IMR-90 (cell line): ENCODE measurements around the gene ENDOV.

Source experiments
- BHLHE40 ChIP-seq: fragments of 150-350 bp; IDR thresholded peaks from 2 replicates; pipeline ENCODE4 v1.6.1; 2016; ENCODE audit warnings: mild to moderate bottlenecking, low read depth, low read length
- CEBPB ChIP-seq: IDR thresholded peaks from 2 replicates; pipeline ENCODE4 v1.6.1; 2012; ENCODE audit warnings: low read depth, low read length, improper control_type of control experiment
- FOS ChIP-seq: fragments of 150-350 bp; IDR thresholded peaks from 2 replicates; pipeline ENCODE4 v1.6.1; 2016; ENCODE audit warnings: low read depth, low read length
- MAFK ChIP-seq: IDR thresholded peaks from 2 replicates; pipeline ENCODE4 v1.6.1; 2012; ENCODE audit warnings: low read depth, low read length, improper control_type of control experiment
- POLR2A ChIP-seq: IDR thresholded peaks from 2 replicates; pipeline ENCODE4 v1.6.1; 2012; ENCODE audit warnings: mild to moderate bottlenecking, low read depth, low read length
- RCOR1 ChIP-seq: IDR thresholded peaks from 2 replicates; pipeline ENCODE4 v1.6.1; 2012; ENCODE audit warnings: mild to moderate bottlenecking, low read length, improper control_type of control experiment; ENCODE audit not compliant: insufficient replicate concordance
- RFX5 ChIP-seq: IDR thresholded peaks from 2 replicates; pipeline ENCODE4 v1.8.0; 2012; ENCODE audit warnings: low read depth, mild to moderate bottlenecking, low read length, moderate library complexity
- TF ChIP-seq, protein P1 (sequence below): conservative IDR thresholded peaks from 2 replicates; pipeline ENCODE4 v1.5.1; 2012; ENCODE audit warnings: mild to moderate bottlenecking, low read depth, low read length, improper control_type of control experiment

GRCh38 chr17:80482555-80483308 lies 67.8 kb downstream of the ENDOV start:
- TF ChIP-seq, protein P1, sequence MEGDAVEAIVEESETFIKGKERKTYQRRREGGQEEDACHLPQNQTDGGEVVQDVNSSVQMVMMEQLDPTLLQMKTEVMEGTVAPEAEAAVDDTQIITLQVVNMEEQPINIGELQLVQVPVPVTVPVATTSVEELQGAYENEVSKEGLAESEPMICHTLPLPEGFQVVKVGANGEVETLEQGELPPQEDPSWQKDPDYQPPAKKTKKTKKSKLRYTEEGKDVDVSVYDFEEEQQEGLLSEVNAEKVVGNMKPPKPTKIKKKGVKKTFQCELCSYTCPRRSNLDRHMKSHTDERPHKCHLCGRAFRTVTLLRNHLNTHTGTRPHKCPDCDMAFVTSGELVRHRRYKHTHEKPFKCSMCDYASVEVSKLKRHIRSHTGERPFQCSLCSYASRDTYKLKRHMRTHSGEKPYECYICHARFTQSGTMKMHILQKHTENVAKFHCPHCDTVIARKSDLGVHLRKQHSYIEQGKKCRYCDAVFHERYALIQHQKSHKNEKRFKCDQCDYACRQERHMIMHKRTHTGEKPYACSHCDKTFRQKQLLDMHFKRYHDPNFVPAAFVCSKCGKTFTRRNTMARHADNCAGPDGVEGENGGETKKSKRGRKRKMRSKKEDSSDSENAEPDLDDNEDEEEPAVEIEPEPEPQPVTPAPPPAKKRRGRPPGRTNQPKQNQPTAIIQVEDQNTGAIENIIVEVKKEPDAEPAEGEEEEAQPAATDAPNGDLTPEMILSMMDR, result no peak
- TF ChIP-seq RCOR1 (no peak), RFX5 (no peak), CEBPB (no peak), FOS (no peak), MAFK (no peak), BHLHE40 (no peak), POLR2A (no peak)
